NCI-H82 treated with DMSO at 0.1 percent for 48 hours (cell line): ENCODE results near the gene DMRT1.
"Not testable (repeated sequence)": the region's sequence is repeated elsewhere in the genome, so short reads cannot be mapped to it uniquely, and the experiment has no call there.

Source experiments
- DNase-seq: peaks from one replicate; lab custom pipeline; 2025; ENCODE audit not compliant: unreplicated experiment; lab: John Stamatoyannopoulos, UW

The DMRT1 gene

GRCh38 chr9:995781-996180, 154.3 kb downstream of the DMRT1 start:
- DNase-seq = no peak

GRCh38 chr9:998299-999110, 157.0 kb downstream of the DMRT1 start:
- DNase-seq = not testable (repeated sequence)

- no peak for DNase-seq
These were observed 160.3 kb downstream of the DMRT1 start for GRCh38 chr9:1001838-1002237.

GRCh38 chr9:1002678-1003077, 161.2 kb downstream of the DMRT1 start:
- DNase-seq = no peak

- no peak for DNase-seq
These were observed 163.7 kb downstream of the DMRT1 start for GRCh38 chr9:1005043-1005667.

GRCh38 chr9:1007312-1007711, 165.8 kb downstream of the DMRT1 start:
- no peak for DNase-seq

DNA sequence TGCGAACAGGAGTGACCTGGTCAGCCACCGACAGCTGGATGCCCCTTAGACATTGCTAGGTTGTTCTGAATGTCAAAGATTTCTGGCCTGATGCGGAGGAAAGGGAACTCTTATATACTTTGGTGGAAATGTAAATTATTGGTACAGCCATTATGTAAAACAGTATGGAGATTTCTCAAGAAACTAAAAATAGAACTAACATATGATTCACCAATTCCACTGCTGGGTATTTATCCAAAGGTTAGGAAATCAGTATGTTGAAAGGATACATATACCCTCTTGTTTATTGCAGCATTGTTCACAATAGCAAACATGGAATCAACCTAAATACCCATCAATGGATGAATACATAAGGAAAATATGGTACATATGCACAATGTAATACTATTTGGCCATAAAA, 166.7 kb downstream of the DMRT1 start:
- no peak for DNase-seq

GRCh38 chr9:1009101-1009707, 167.7 kb downstream of the DMRT1 start:
- no peak for DNase-seq

DNA sequence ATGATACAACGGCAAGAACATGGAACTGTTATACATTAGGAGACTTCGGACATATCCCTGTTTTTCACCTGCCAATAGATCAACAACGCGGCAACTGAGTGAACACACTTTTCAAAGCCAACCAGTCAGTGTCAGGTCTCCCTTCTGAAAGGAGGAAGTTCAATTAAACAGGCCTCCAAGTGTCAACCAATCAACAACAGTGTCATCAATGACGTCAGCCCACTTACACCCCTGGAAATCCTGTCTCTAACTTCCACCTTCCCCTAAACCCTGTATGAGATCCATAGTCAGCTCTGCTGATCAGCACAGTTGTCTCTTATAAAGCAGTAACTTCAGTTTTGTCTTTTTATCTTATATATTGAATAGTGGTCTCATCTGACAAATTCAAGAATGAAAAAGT, 171.5 kb downstream of the DMRT1 start:
- no peak for DNase-seq

DNA sequence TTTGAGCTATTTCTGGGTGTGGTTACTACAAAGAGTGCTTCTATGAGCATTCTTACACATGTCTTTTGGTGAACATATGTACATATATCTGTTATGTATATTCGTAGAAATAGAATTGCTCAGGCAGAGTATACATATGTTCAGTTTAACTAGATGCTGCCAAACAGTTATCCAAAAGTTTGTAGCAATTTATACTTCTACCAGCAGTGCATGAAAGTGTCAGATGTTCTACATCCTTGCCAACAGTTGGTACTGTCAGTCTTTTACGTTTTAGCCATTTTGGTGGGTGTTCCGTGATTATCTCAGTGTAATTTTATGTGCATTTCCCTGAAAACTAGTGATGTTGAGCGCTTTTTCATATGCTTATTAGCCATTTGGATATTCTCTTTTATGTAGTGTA, 172.7 kb downstream of the DMRT1 start:
- no peak for DNase-seq

DNA sequence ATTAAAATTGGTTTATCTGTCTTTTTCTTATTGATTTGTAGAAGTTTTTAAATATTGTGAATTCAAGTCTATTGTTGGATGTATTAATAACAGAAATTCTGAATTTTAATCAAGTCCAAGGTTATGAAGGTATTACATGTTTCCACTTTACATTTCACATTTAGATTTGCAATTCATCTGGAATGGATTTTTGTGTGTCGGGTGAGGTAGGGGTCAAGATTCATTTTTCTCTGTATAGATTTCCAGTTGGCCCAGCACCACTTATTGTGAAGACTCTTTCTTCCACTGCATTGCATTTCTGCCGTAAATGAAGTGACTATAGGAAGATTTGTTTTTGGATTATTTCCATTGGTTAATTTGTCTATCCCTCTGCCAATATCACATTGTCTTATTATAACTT, 173.1 kb downstream of the DMRT1 start:
- no peak for DNase-seq

GRCh38 chr9:1018121-1018520, 176.6 kb downstream of the DMRT1 start:
- no peak for DNase-seq
